HG02840 (cell line): ENCODE data around the gene COL12A1.

Experiments used
- ATAC-seq: cut with Tn5 transposase; IDR thresholded peaks from one replicate; pipeline ENCODE4 v1.9.1; 2021; ENCODE audit warnings: mild to moderate bottlenecking, moderate library complexity, moderate number of reproducible peaks; ENCODE audit not compliant: unreplicated experiment, low FRiP score

Gene COL12A1

GRCh38 chr6:75147512-75147911 lies 58.3 kb downstream of the COL12A1 start:
- ATAC-seq: peak; percentile 92

- no peak for ATAC-seq
Measured at GRCh38 chr6:75145976-75146375, 59.9 kb downstream of the COL12A1 start.

GRCh38 chr6:75145211-75145610 lies 60.6 kb downstream of the COL12A1 start:
- ATAC-seq: no peak

GRCh38 chr6:75144386-75144785 lies 61.5 kb downstream of the COL12A1 start:
- ATAC-seq: no peak

- ATAC-seq: no peak
Measured at GRCh38 chr6:75143191-75143590, 62.7 kb downstream of the COL12A1 start.

GRCh38 chr6:75142721-75143120 lies 63.1 kb downstream of the COL12A1 start:
- ATAC-seq: no peak

GRCh38 chr6:75135876-75136275 lies 70.0 kb downstream of the COL12A1 start:
- ATAC-seq: no peak

- ATAC-seq: no peak
Measured at GRCh38 chr6:75135450-75135849, 70.4 kb downstream of the COL12A1 start.

- no peak for ATAC-seq
Measured at GRCh38 chr6:75130784-75131183, 75.1 kb downstream of the COL12A1 start.

GRCh38 chr6:75128878-75129570 lies 76.8 kb downstream of the COL12A1 start:
- ATAC-seq: no peak

GRCh38 chr6:75126518-75126917 lies 79.3 kb downstream of the COL12A1 start:
- no peak for ATAC-seq

- ATAC-seq: no peak
Measured at GRCh38 chr6:75124983-75125382, 80.9 kb downstream of the COL12A1 start.

GRCh38 chr6:75124085-75124484 lies 81.8 kb downstream of the COL12A1 start:
- no peak for ATAC-seq

- no peak for ATAC-seq
Measured at GRCh38 chr6:75118925-75119515, 86.8 kb downstream of the COL12A1 start.

- no peak for ATAC-seq
Measured at GRCh38 chr6:75117701-75118100, 88.2 kb downstream of the COL12A1 start.

GRCh38 chr6:75116946-75117345 lies 88.9 kb downstream of the COL12A1 start:
- ATAC-seq: no peak

- no peak for ATAC-seq
Measured at GRCh38 chr6:75115481-75115880, 90.4 kb downstream of the COL12A1 start.

GRCh38 chr6:75114806-75115205 lies 91.0 kb downstream of the COL12A1 start:
- ATAC-seq: no peak

GRCh38 chr6:75114195-75114594 lies 91.7 kb downstream of the COL12A1 start:
- ATAC-seq: no peak

GRCh38 chr6:75113446-75113845 lies 92.4 kb downstream of the COL12A1 start:
- no peak for ATAC-seq

GRCh38 chr6:75109765-75110164 lies 96.1 kb downstream of the COL12A1 start:
- no peak for ATAC-seq

- no peak for ATAC-seq
Measured at GRCh38 chr6:75109022-75109421, 96.8 kb downstream of the COL12A1 start.
